Astrocyte (in vitro differentiated cells and primary cell): Measurements from ENCODE around the gene EGFL8.

Experiments
- EZH2 ChIP-seq: IDR thresholded peaks from 2 replicates; pipeline ENCODE4 v1.6.1; 2012; ENCODE audit warnings: mild to moderate bottlenecking, low read length, inconsistent platforms; ENCODE audit not compliant: insufficient read depth
- TF ChIP-seq, protein P1 (sequence below): IDR thresholded peaks from 2 replicates; pipeline ENCODE4 v1.5.1; 2011; ENCODE audit warnings: low read depth, mild to moderate bottlenecking, inconsistent platforms, low read length, moderate library complexity; ENCODE audit not compliant: insufficient read depth

DNA sequence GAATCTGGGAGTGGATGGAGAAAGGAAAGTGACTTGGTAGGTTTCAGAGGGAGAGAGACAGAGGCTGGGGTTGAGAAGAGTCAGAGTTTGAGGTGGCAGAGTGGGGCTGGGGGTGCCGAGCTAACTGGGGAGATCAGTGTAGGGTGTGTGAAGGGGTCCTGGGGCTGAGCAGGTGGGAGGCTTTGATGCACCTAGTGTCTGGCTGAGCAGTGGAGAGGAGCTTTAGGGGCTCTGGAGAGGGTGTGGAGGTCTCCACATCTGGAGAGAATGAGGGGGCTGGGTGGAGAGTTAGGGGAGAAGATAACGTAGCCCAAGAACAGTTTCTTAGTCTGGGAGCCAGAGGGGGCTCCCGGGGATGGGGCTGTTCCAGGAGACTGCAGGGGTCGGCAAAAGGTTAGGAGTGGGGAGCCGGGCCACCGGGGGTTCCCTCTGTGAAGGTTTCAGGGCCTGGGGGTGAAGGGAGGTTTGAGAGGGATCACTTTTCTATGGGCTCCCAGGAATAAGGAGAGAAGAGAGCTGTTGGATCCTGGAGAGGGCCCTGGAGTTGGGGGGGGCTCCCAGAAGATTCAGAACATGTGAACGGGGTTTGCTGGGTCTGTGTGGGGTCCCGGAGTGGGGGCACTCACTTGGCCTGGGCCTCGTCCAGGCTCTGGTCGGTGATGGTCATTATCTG lies 24.8 kb downstream of the EGFL8 start:
- TF ChIP-seq, protein P1, sequence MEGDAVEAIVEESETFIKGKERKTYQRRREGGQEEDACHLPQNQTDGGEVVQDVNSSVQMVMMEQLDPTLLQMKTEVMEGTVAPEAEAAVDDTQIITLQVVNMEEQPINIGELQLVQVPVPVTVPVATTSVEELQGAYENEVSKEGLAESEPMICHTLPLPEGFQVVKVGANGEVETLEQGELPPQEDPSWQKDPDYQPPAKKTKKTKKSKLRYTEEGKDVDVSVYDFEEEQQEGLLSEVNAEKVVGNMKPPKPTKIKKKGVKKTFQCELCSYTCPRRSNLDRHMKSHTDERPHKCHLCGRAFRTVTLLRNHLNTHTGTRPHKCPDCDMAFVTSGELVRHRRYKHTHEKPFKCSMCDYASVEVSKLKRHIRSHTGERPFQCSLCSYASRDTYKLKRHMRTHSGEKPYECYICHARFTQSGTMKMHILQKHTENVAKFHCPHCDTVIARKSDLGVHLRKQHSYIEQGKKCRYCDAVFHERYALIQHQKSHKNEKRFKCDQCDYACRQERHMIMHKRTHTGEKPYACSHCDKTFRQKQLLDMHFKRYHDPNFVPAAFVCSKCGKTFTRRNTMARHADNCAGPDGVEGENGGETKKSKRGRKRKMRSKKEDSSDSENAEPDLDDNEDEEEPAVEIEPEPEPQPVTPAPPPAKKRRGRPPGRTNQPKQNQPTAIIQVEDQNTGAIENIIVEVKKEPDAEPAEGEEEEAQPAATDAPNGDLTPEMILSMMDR = no peak
- no peak for TF ChIP-seq EZH2
